OCI-LY7 (cell line): Measurements from ENCODE around the gene CADM2. TPM values are rescaled to one million over a fixed set of nuclear protein-coding genes. Genes with fewer than 3 reads are reported as not detected.

Experiments used
- BruUV-seq: library from RNA; stranded (reverse); fragments of 400-500 nt; replicated peaks from 2 replicates; lab custom pipeline; 2021; lab: Mats Ljungman, UMichigan
- CTCF ChIA-PET: fragments of 300-600 bp; sonication (Branson Sonifier 250); formaldehyde crosslinking; loops from one replicate; lab custom pipeline; 2022; ENCODE audit warnings: antibody characterized with exemption; ENCODE audit not compliant: unreplicated experiment; lab: Charles Lee
- POLR2A ChIA-PET: fragments of 300-600 bp; sonication (Branson Sonifier 250); formaldehyde crosslinking; loops from one replicate; lab custom pipeline; 2022; ENCODE audit warnings: antibody characterized with exemption; lab: Charles Lee
- DNase-seq: peaks from one replicate; pipeline ENCODE4 v3.0.0-alpha.2; 2015; ENCODE audit warnings: low spot score
- H2AFZ ChIP-seq: fragments of 200-600 bp; sonication (generic), shearing (Covaris generic); 2 replicates; pipeline ENCODE4 v1.6.1; 2014; ENCODE audit warnings: mild to moderate bottlenecking, antibody characterized with exemption, low read length, moderate library complexity
- H3K27ac ChIP-seq: fragments of 200-600 bp; sonication (generic); 2 replicates; pipeline ENCODE4 v1.5.1; 2014; ENCODE audit warnings: mixed run types, low read depth, mild to moderate bottlenecking, moderate library complexity, low read length, inconsistent platforms; ENCODE audit not compliant: poor library complexity, severe bottlenecking
- H3K36me3 ChIP-seq: fragments of 200-600 bp; sonication (generic); 2 replicates; pipeline ENCODE4 v1.6.1; 2014; ENCODE audit warnings: mild to moderate bottlenecking, antibody characterized with exemption, low read length, moderate library complexity, mixed read lengths; ENCODE audit not compliant: insufficient read depth
- H3K4me1 ChIP-seq: fragments of 200-600 bp; sonication (generic); 2 replicates; pipeline ENCODE4 v1.5.1; 2014; ENCODE audit warnings: mild to moderate bottlenecking, low read length; ENCODE audit not compliant: insufficient read depth, poor library complexity, severe bottlenecking
- H3K4me2 ChIP-seq: fragments of 200-600 bp; sonication (generic); 2 replicates; pipeline ENCODE4 v1.6.1; 2014; ENCODE audit warnings: mild to moderate bottlenecking, low read length
- H3K4me3 ChIP-seq: fragments of 200-600 bp; sonication (generic); 2 replicates; pipeline ENCODE4 v1.5.1; 2014; ENCODE audit warnings: mild to moderate bottlenecking, low read depth, low read length; ENCODE audit not compliant: poor library complexity, severe bottlenecking
- H3K79me2 ChIP-seq: fragments of 200-600 bp; sonication (generic); 2 replicates; pipeline ENCODE4 v1.6.1; 2016; ENCODE audit warnings: low read depth, mild to moderate bottlenecking, low read length, moderate library complexity, mixed read lengths; ENCODE audit not compliant: insufficient read depth
- H3K9me2 ChIP-seq: fragments of 200-600 bp; sonication (generic); 2 replicates; pipeline ENCODE4 v1.6.1; 2016; ENCODE audit warnings: mild to moderate bottlenecking, low read length, mixed read lengths; ENCODE audit not compliant: insufficient read depth
- H3K9me3 ChIP-seq: fragments of 200-600 bp; sonication (generic); 2 replicates; pipeline ENCODE4 v1.6.1; 2014; ENCODE audit warnings: mild to moderate bottlenecking, mixed run types, low read length, mixed read lengths
- H4K20me1 ChIP-seq: fragments of 200-600 bp; sonication (generic); 2 replicates; pipeline ENCODE4 v1.6.1; 2014; ENCODE audit warnings: mild to moderate bottlenecking, antibody characterized with exemption, low read length, moderate library complexity, mixed read lengths; ENCODE audit not compliant: insufficient read depth
- EZH2phosphoT487 ChIP-seq: fragments of 200-600 bp; sonication (generic); IDR thresholded peaks from 2 replicates; pipeline ENCODE4 v1.6.1; 2018; ENCODE audit warnings: low read depth, borderline replicate concordance, mild to moderate bottlenecking, mixed run types, antibody characterized with exemption, low read length, moderate library complexity, mixed read lengths
- intact Hi-C: fragments of 100-400 bp; cut with micrococcal nuclease; formaldehyde crosslinking; loops from one replicate; pipeline ENCODE4 v1.10.0; 2022; ENCODE audit not compliant: unreplicated experiment
- total RNA-seq, 2 experiments: library from RNA; depleted of rRNA in 1 of 2; stranded (reverse); fragments of >200 nt in 1 of 2; shearing (Covaris generic) in 1 of 2; gene quantifications; 2 replicates each; pipeline ENCODE4 v1.2.3, GENCODE V29; 2014 to 2022
- TF ChIP-seq, protein P1 (sequence below): fragments of 200-600 bp; sonication (generic); conservative IDR thresholded peaks from 2 replicates; pipeline ENCODE4 v1.5.1; 2014; ENCODE audit warnings: mild to moderate bottlenecking, antibody characterized with exemption, low read length, moderate library complexity, mixed read lengths

CADM2 gene
- total RNA-seq, 2 experiments from 2014 or later, result not detected

DNA sequence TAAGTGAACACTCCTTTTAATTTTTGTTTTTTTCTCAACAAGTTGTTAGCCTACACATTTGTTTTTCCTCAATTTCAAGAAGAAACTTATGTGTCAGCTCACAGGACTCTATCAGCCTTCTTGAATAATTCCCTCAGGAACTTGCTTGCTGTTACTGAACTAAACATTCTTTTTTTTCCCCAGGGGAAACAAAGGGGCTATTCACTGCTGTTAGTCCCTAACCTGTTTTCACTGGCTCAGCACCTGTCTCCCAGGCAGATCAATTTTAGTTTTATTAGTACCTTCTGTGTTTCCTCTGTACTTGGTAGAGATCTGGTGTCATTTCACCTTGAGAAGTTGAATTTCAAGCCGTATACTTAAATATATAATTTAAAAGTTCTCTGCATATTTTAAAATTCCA, 644.6 kb downstream of the CADM2 start:
- no peaks in the 10 kb centered on the region for H3K36me3 ChIP-seq
- H3K4me1 ChIP-seq, result no peaks in the 10 kb centered on the region
- no peaks in the 10 kb centered on the region for H3K9me2 ChIP-seq
- no peak overlapping the region for H3K4me2 ChIP-seq
- no TSS peak for BruUV-seq
- H4K20me1 ChIP-seq, result no peaks in the 10 kb centered on the region
- POLR2A ChIA-PET, result no interaction called here
- no peak overlapping the region for H2AFZ ChIP-seq
- DNase-seq, result no peak
- H3K27ac ChIP-seq, result no peak overlapping the region
- CTCF ChIA-PET, result no interaction called here
- intact Hi-C loops, result no loop called here
- no peaks in the 10 kb centered on the region for H3K9me3 ChIP-seq
- TF ChIP-seq EZH2phosphoT487, result no peak
- TF ChIP-seq, protein P1, sequence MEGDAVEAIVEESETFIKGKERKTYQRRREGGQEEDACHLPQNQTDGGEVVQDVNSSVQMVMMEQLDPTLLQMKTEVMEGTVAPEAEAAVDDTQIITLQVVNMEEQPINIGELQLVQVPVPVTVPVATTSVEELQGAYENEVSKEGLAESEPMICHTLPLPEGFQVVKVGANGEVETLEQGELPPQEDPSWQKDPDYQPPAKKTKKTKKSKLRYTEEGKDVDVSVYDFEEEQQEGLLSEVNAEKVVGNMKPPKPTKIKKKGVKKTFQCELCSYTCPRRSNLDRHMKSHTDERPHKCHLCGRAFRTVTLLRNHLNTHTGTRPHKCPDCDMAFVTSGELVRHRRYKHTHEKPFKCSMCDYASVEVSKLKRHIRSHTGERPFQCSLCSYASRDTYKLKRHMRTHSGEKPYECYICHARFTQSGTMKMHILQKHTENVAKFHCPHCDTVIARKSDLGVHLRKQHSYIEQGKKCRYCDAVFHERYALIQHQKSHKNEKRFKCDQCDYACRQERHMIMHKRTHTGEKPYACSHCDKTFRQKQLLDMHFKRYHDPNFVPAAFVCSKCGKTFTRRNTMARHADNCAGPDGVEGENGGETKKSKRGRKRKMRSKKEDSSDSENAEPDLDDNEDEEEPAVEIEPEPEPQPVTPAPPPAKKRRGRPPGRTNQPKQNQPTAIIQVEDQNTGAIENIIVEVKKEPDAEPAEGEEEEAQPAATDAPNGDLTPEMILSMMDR, result no peak
- no peak overlapping the region for H3K4me3 ChIP-seq
- H3K79me2 ChIP-seq, result no peaks in the 10 kb centered on the region

DNA sequence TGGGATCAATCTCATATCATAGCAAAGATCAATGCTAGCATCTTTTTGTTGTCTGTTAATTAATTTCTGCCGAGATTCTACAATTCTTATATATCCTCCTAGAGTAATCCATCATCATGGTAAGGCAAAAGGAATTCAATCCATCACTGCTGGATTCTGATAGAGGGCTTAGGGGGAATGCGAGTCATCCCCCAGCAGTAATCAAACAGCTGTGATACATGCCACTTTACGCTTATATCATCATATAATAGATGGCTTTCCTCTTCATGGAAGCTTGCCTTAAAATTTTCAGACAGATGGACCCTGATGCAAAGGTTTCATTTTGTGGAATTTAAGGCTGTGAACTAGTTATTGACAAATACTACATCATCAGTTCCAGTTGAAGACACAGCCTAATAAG, 645.9 kb downstream of the CADM2 start:
- Histone ChIP-seq H3K36me3 (no peaks in the 10 kb centered on the region), H3K9me2 (no peaks in the 10 kb centered on the region), H3K4me3 (no peak overlapping the region), H3K4me1 (no peaks in the 10 kb centered on the region), H3K27ac (no peak overlapping the region), H2AFZ (no peak overlapping the region), H3K9me3 (no peaks in the 10 kb centered on the region), H3K4me2 (no peak overlapping the region), H3K79me2 (no peaks in the 10 kb centered on the region), H4K20me1 (no peaks in the 10 kb centered on the region)
- TF ChIP-seq, protein P1, result no peak
- ChIA-PET CTCF (no interaction called here), POLR2A (no interaction called here)
- no peak for DNase-seq
- no TSS peak for BruUV-seq
- intact Hi-C loops, result no loop called here

- Histone ChIP-seq H4K20me1 (no peaks in the 10 kb centered on the region), H3K27ac (no peak overlapping the region), H3K79me2 (no peaks in the 10 kb centered on the region), H3K4me1 (no peaks in the 10 kb centered on the region), H3K4me2 (no peak overlapping the region), H2AFZ (no peak overlapping the region), H3K4me3 (no peak overlapping the region), H3K9me3 (no peaks in the 10 kb centered on the region), H3K36me3 (no peaks in the 10 kb centered on the region), H3K9me2 (no peaks in the 10 kb centered on the region)
- ChIA-PET CTCF (no interaction called here), POLR2A (no interaction called here)
- DNase-seq, result no peak
- TF ChIP-seq, protein P1, result no peak
- TF ChIP-seq EZH2phosphoT487, result no peak
- BruUV-seq, result no TSS peak
- intact Hi-C loops, result no loop called here
Measured at GRCh38 chr3:85605066-85605465, 646.3 kb downstream of the CADM2 start.
